Caco-2 (cell line): ENCODE measurements around the gene KIAA0513. TPM values are rescaled to one million over a fixed set of nuclear protein-coding genes. Genes with fewer than 3 reads are reported as not detected.

Source experiments
- BruUV-seq: library from RNA; stranded (reverse); fragments of 400-500 nt; replicated peaks from 2 replicates; lab custom pipeline; 2021; lab: Mats Ljungman, UMichigan
- CTCF ChIA-PET: fragments of 300-600 bp; sonication (Branson Sonifier 250); formaldehyde crosslinking; loops from one replicate; lab custom pipeline; 2022; ENCODE audit warnings: antibody characterized with exemption; lab: Charles Lee
- POLR2A ChIA-PET: fragments of 300-600 bp; sonication (Branson Sonifier 250); formaldehyde crosslinking; loops from one replicate; lab custom pipeline; 2022; ENCODE audit warnings: antibody characterized with exemption; lab: Charles Lee
- DNase-seq, 2 experiments: peaks; one replicate each; pipeline versions ENCODE4 v3.0.0 to v3.0.0-alpha.2; 2020 to 2022
- H3K27me3 ChIP-seq: replicated peaks from 2 replicates; pipeline ENCODE4 v1.6.0; 2011; ENCODE audit warnings: low read length; ENCODE audit not compliant: control insufficient read depth, insufficient read depth
- H3K36me3 ChIP-seq: 2 replicates; pipeline ENCODE4 v1.5.1; 2011; ENCODE audit warnings: low read length; ENCODE audit not compliant: control insufficient read depth, insufficient read depth
- H3K4me1 ChIP-seq: fragments of 250-450 bp; sonication (Bioruptor Pico); 2 replicates; pipeline ENCODE4 v1.5.1; 2020; ENCODE audit warnings: mild to moderate bottlenecking
- H3K4me3 ChIP-seq: 2 replicates; pipeline ENCODE4 v1.5.1; 2011; ENCODE audit warnings: low read depth, mild to moderate bottlenecking, control low read depth, low read length
- H3K9me3 ChIP-seq: fragments of 250-450 bp; sonication (Bioruptor Pico); 2 replicates; pipeline ENCODE4 v1.5.1; 2020; ENCODE audit warnings: mild to moderate bottlenecking, moderate library complexity
- H3K27ac Mint-ChIP-seq: one replicate; pipeline ENCODE4 v1.8.0; 2022; ENCODE audit warnings: mixed read lengths; ENCODE audit not compliant: unreplicated experiment
- H3K27me3 Mint-ChIP-seq: one replicate; pipeline ENCODE4 v1.8.0; 2022; ENCODE audit warnings: mixed read lengths; ENCODE audit not compliant: insufficient read depth, unreplicated experiment
- H3K36me3 Mint-ChIP-seq: one replicate; pipeline ENCODE4 v1.8.0; 2022; ENCODE audit warnings: mild to moderate bottlenecking, mixed read lengths; ENCODE audit not compliant: insufficient read depth, unreplicated experiment
- H3K4me1 Mint-ChIP-seq: one replicate; pipeline ENCODE4 v1.8.0; 2022; ENCODE audit warnings: low read depth, mixed read lengths; ENCODE audit not compliant: unreplicated experiment
- H3K4me3 Mint-ChIP-seq: one replicate; pipeline ENCODE4 v1.8.0; 2022; ENCODE audit warnings: mild to moderate bottlenecking, moderate library complexity, mixed read lengths; ENCODE audit not compliant: unreplicated experiment
- H3K9me3 Mint-ChIP-seq: one replicate; pipeline ENCODE4 v1.8.0; 2022; ENCODE audit warnings: mixed read lengths; ENCODE audit not compliant: unreplicated experiment
- intact Hi-C: fragments of 100-400 bp; cut with micrococcal nuclease; formaldehyde crosslinking; loops from one replicate; pipeline ENCODE4 v1.10.0; 2022; ENCODE audit not compliant: unreplicated experiment
- total RNA-seq: library from RNA; stranded (reverse); gene quantifications from 2 replicates; pipeline ENCODE4 v1.2.3, GENCODE V29; 2022
- TF ChIP-seq, protein P1 (sequence below), 2 experiments: fragments of 200-600 bp in 1 of 2; IDR thresholded peaks; 1 replicate in 1 of 2; 2 replicates in 1 of 2; pipeline versions ENCODE4 v1.5.1 to v1.8.0; 2011 to 2022; ENCODE audit warnings: antibody characterized with exemption in 1 of 2, control low read depth in 1 of 2, inconsistent platforms in 1 of 2, low read depth in 1 of 2, low read length in 1 of 2, mild to moderate bottlenecking in 1 of 2, moderate library complexity in 1 of 2; ENCODE audit not compliant: insufficient read depth in 1 of 2, severe bottlenecking in 1 of 2, unreplicated experiment in 1 of 2

KIAA0513 gene
- total RNA-seq, 1 experiment from 2014 or later = 7.9 TPM

DNA sequence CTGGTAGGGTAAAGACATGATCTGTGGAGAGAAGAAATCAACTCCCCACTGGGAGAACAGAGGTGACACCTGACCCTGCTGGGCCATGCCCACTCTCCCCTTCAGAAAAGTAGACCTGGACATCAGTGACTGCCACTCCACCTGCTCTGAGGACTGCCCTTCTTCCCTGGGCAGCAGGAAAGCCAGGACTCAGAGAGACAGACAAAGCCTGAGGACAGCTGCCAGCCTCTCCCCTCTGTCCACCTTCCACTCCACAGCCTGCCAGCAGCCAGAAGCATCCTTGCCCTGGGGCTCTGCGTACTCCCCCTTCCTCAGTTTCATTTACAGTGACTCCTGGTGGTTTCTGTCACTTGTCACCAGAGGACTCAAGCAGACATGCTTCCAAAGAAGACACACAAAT, 40.7 kb upstream of the KIAA0513 start:
- CTCF ChIA-PET = no interaction called here
- H3K36me3 ChIP-seq = peaks cover 10% of the 10 kb centered on the region
- Mint-ChIP-seq H3K27ac (no peak overlapping the region), H3K9me3 (no peaks in the 10 kb centered on the region), H3K4me1 (no peaks in the 10 kb centered on the region), H3K4me3 (no peak overlapping the region), H3K27me3 (no peaks in the 10 kb centered on the region), H3K36me3 (peaks cover 89% of the 10 kb centered on the region)
- no peaks in the 10 kb centered on the region for H3K9me3 ChIP-seq
- DNase-seq = no peak
- H3K4me1 ChIP-seq = no peaks in the 10 kb centered on the region
- TF ChIP-seq, protein P1, sequence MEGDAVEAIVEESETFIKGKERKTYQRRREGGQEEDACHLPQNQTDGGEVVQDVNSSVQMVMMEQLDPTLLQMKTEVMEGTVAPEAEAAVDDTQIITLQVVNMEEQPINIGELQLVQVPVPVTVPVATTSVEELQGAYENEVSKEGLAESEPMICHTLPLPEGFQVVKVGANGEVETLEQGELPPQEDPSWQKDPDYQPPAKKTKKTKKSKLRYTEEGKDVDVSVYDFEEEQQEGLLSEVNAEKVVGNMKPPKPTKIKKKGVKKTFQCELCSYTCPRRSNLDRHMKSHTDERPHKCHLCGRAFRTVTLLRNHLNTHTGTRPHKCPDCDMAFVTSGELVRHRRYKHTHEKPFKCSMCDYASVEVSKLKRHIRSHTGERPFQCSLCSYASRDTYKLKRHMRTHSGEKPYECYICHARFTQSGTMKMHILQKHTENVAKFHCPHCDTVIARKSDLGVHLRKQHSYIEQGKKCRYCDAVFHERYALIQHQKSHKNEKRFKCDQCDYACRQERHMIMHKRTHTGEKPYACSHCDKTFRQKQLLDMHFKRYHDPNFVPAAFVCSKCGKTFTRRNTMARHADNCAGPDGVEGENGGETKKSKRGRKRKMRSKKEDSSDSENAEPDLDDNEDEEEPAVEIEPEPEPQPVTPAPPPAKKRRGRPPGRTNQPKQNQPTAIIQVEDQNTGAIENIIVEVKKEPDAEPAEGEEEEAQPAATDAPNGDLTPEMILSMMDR (IDR thresholded peaks at IDR 0.05; ENCODE audit: insufficient read depth in 1 of 2, low read depth in 1 of 2, low read length in 1 of 2, severe bottlenecking in 1 of 2, unreplicated experiment in 1 of 2) = no peak
- POLR2A ChIA-PET = no interaction called here
- H3K4me3 ChIP-seq = no peak overlapping the region
- intact Hi-C loops = no loop called here
- no TSS peak for BruUV-seq
- no peaks in the 10 kb centered on the region for H3K27me3 ChIP-seq

DNA sequence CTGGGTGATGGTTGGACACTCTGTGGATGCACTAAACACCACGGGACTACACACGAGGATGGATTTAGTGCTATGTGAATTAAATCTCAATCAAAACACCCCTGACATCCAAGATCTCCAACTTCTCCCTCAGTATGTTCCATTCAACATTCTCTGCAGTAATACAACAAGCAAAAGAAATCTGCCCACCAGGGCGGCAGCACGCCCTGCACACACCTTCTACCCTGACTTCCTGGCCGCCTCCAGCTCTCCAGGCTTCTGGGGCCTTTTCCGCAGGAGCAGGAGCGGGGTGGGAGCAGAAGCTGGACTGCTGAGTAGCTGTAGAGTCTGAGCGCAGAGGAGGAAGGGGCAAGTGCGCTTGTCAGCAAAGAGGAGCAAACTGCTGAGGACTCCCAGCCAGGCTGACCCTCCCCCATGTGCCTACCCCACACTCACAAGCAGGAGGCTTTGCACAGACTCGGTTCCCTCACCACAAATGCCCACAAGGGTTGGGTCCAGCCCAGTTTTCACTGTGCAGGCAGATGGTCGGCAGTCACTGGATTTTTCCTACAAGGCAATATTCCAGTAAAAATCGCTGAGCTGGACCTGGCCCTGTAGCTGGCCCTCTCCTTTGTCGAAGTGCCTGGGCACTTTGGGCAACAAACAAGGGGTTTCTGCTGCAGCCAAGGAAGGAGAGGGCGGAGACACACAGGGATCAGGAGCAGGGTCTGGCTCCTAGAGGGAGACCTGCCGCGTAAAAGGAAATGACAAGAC, 39.1 kb upstream of the KIAA0513 start:
- intact Hi-C loops = no loop called here
- Mint-ChIP-seq H3K27ac (no peak overlapping the region), H3K36me3 (peaks cover 87% of the 10 kb centered on the region), H3K27me3 (no peaks in the 10 kb centered on the region), H3K4me3 (no peak overlapping the region), H3K4me1 (peaks cover under 1% of the 10 kb centered on the region), H3K9me3 (no peaks in the 10 kb centered on the region)
- H3K4me1 ChIP-seq = peaks cover 7% of the 10 kb centered on the region
- no peaks in the 10 kb centered on the region for H3K27me3 ChIP-seq
- no TSS peak for BruUV-seq
- DNase-seq = no peak
- no peaks in the 10 kb centered on the region for H3K9me3 ChIP-seq
- peaks cover 8% of the 10 kb centered on the region for H3K36me3 ChIP-seq
- TF ChIP-seq, protein P1 (IDR thresholded peaks at IDR 0.05; ENCODE audit: insufficient read depth in 1 of 2, low read depth in 1 of 2, low read length in 1 of 2, severe bottlenecking in 1 of 2, unreplicated experiment in 1 of 2) = peak in 1 of 2 experiments; percentile 5
- ChIA-PET POLR2A (no interaction called here), CTCF (interaction anchor here (1.5 kb wide), 1 partner anchor 98 kb away, joined by 5 read pairs; no protein-coding TSS in a partner anchor)
- no peak overlapping the region for H3K4me3 ChIP-seq

DNA sequence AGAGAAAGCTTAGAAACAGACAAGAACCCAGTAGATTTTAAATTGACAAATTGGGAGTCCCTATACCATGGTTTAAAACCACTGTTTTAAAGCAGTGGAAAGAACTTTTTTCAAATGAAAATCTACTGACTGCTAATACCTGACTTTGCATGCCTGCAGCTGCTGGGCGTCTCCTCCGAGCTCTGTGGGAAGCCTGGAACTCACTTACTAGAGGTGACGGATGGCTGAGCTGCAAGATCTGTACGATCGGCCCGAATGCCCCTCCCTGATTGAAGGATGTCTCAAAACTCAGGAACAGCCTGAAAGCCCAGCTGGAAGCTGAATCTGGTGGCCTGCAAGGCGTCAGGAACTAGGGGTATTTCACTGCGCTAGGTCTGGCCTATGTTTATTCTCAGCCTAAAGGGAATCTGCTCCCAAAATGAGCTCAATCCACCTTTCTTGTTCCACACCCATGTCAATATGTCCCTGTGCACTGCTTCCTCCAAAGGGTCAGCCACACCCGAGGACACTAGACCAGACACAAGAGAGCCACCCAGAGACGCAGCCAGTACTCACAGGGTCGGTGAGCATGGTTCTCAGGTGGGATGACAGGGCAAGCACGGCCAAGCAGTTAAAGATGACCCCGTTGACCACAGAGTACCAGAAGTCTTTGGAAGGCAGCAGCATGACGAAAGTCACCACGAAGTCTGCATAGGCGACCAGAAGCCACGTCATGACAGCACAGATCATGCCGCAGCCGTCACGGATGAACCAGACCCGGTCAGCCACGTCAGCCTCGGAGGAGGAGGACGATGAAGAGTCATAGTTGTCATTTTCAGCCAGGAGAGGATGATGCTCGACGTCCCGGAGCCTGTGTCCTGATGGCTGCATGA, 37.6 kb upstream of the KIAA0513 start:
- TF ChIP-seq, protein P1 (IDR thresholded peaks at IDR 0.05; ENCODE audit: insufficient read depth in 1 of 2, low read depth in 1 of 2, low read length in 1 of 2, severe bottlenecking in 1 of 2, unreplicated experiment in 1 of 2) = no peak
- CTCF ChIA-PET = interaction anchor here (0.6 to 1.5 kb wide), 3 partner anchors 10 to 346 kb away, joined by 3 to 5 read pairs (median 3); no protein-coding TSS in a partner anchor
- peaks cover 16% of the 10 kb centered on the region for H3K4me1 Mint-ChIP-seq

More for the DNA sequence above, 37.6 kb upstream of the KIAA0513 start:
- no TSS peak for BruUV-seq
- H3K27ac Mint-ChIP-seq = no peak overlapping the region
- POLR2A ChIA-PET = no interaction called here
- no peaks in the 10 kb centered on the region for H3K9me3 Mint-ChIP-seq
- intact Hi-C loops = no loop called here
- no peaks in the 10 kb centered on the region for H3K27me3 Mint-ChIP-seq
- peaks cover 95% of the 10 kb centered on the region for H3K36me3 Mint-ChIP-seq
- H3K4me3 Mint-ChIP-seq = no peak overlapping the region
- Histone ChIP-seq H3K4me1 (peaks cover 22% of the 10 kb centered on the region), H3K36me3 (peaks cover 7% of the 10 kb centered on the region), H3K27me3 (no peaks in the 10 kb centered on the region), H3K4me3 (no peak overlapping the region), H3K9me3 (no peaks in the 10 kb centered on the region)
- DNase-seq = no peak
